Gastroesophageal sphincter (tissue), 4 donors: ENCODE measurements around the gene ABCC6. TPM values are rescaled to one million over a fixed set of nuclear protein-coding genes. Genes with fewer than 3 reads are reported as not detected.
A peak's percentile ranks its signal among the peaks of the same experiment; 100 is the strongest.

Source experiments
- ATAC-seq: fragments of 150-250 bp; one replicate; pipeline ENCODE4 v1.9.1; 2016; ENCODE audit warnings: mild to moderate bottlenecking, moderate library complexity
- H3K27ac ChIP-seq, 4 donors: fragments of 200-600 bp; sonication (generic) in 3 of 4; 1 replicate in 3 of 4; 2 replicates in 1 of 4; pipeline ENCODE4 v1.5.1; 2016 to 2019
- H3K27me3 ChIP-seq: fragments of 200-600 bp; sonication (generic); one replicate; pipeline ENCODE4 v1.5.1; 2019
- H3K36me3 ChIP-seq, 2 donors: fragments of 200-600 bp; sonication (generic); one replicate each; pipeline ENCODE4 v1.5.1; 2019; ENCODE audit warnings: control low read depth in 1 of 2
- H3K4me1 ChIP-seq, 3 donors: fragments of 200-600 bp; sonication (generic); 1 replicate in 2 of 3; 2 replicates in 1 of 3; pipeline ENCODE4 v1.5.1; 2016 to 2019; ENCODE audit warnings: control low read depth in 2 of 3
- H3K4me3 ChIP-seq, 2 donors: fragments of 200-600 bp; sonication (generic); one replicate each; pipeline ENCODE4 v1.5.1; 2019; ENCODE audit warnings: mild to moderate bottlenecking in 1 of 2, moderate library complexity in 1 of 2
- H3K9me3 ChIP-seq, 3 donors: fragments of 200-600 bp; sonication (generic); one replicate each; pipeline ENCODE4 v1.5.1; 2017 to 2019; ENCODE audit warnings: control low read depth in 2 of 3
- EP300 ChIP-seq: sonication (generic); formaldehyde crosslinking; IDR thresholded peaks from one replicate; pipeline ENCODE4 v1.6.1; 2017; ENCODE audit warnings: antibody characterized with exemption, mild to moderate bottlenecking
- POLR2A ChIP-seq, 2 donors: fragments of 450-650 bp; IDR thresholded peaks; one replicate each; pipeline ENCODE4 v1.6.1; 2017; ENCODE audit warnings: antibody characterized with exemption in 2 of 2, mild to moderate bottlenecking in 2 of 2, moderate library complexity in 1 of 2
- POLR2AphosphoS5 ChIP-seq: sonication (generic); formaldehyde crosslinking; IDR thresholded peaks from one replicate; pipeline ENCODE4 v1.6.1; 2017; ENCODE audit warnings: antibody characterized with exemption
- WGBS, 2 donors: methylation state at CpG; one replicate each; pipeline ENCODE4 v1.1.5; 2018; ENCODE audit warnings: low coverage in 1 of 2; 5-methylcytosine and 5-hydroxymethylcytosine counted together
- total RNA-seq, 4 donors: library from RNA; depleted of rRNA; stranded (reverse); fragments of >200 nt; gene quantifications; one replicate each; pipeline ENCODE4 v1.1.0, GENCODE V29; 2016
- TF ChIP-seq, protein P1 (sequence below), 4 experiments: fragments of 200-600 bp in 2 of 4; fragments of 450-650 bp in 2 of 4; sonication (generic) in 1 of 4; IDR thresholded peaks; one replicate each; pipeline ENCODE4 v1.5.1; 2017 to 2019; ENCODE audit warnings: antibody characterized with exemption in 4 of 4, mild to moderate bottlenecking in 2 of 4, moderate library complexity in 2 of 4

Gene ABCC6
- total RNA-seq, 4 donors from 2014 or later, result 0.93 to 1.0 (median 0.94) TPM

DNA sequence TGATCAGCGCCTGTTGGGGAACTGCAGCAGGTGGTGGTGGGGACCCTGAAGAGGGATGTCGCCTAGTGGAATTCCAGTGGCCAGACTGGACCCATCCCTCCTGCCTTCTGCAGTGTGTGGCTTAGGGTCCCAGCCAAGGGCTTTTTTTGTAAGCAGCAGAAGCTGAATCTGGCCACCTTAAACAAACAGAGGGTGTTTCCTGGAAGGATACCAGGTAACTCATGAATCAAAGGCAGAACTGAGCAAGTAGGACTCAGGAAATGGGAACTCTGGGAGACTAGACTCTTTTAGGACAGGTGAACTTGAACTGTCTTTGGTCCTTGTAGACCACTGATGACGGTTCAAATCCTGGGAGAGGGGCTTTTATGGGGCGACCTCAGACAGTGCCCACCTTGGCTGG lies 124.0 kb downstream of the ABCC6 start:
- peaks cover 0 to 44% of the 10 kb centered on the region in 2 donors for H3K36me3 ChIP-seq
- 80% methylated on average over 2 of the region's 4 CpGs; no CpG with 5 or more reads in 1 of the 2 donors for WGBS, 2 donors
- TF ChIP-seq POLR2A (IDR thresholded peaks at IDR 0.05) (no peak), POLR2AphosphoS5 (no peak), EP300 (no peak)
- TF ChIP-seq, protein P1, sequence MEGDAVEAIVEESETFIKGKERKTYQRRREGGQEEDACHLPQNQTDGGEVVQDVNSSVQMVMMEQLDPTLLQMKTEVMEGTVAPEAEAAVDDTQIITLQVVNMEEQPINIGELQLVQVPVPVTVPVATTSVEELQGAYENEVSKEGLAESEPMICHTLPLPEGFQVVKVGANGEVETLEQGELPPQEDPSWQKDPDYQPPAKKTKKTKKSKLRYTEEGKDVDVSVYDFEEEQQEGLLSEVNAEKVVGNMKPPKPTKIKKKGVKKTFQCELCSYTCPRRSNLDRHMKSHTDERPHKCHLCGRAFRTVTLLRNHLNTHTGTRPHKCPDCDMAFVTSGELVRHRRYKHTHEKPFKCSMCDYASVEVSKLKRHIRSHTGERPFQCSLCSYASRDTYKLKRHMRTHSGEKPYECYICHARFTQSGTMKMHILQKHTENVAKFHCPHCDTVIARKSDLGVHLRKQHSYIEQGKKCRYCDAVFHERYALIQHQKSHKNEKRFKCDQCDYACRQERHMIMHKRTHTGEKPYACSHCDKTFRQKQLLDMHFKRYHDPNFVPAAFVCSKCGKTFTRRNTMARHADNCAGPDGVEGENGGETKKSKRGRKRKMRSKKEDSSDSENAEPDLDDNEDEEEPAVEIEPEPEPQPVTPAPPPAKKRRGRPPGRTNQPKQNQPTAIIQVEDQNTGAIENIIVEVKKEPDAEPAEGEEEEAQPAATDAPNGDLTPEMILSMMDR (IDR thresholded peaks at IDR 0.05), result no peak
- H3K27ac ChIP-seq, result peak overlapping the region; percentile 86 to 96 (median 90)
- no peak for ATAC-seq
- peaks cover 4 to 89% (median 26%) of the 10 kb centered on the region in 3 donors for H3K4me1 ChIP-seq
- no peaks in the 10 kb centered on the region for H3K27me3 ChIP-seq
- no peaks in the 10 kb centered on the region for H3K9me3 ChIP-seq
- no peak overlapping the region for H3K4me3 ChIP-seq

Other genes with a start within 250 kb of the ABCC6 start
- 10 to 100 TPM; 11.3 to 50.4 (median 29.1) TPM for gene NOMO3, start 9.0 kb upstream of the ABCC6 start, total RNA-seq
- gene NPIPA7, start 155.6 kb upstream of the ABCC6 start, total RNA-seq, result 1 to 10 TPM in 2 of 4 donors, not detected in 2; 2.7 to 3.0 TPM